Endothelial cell of umbilical vein (primary cell): ENCODE measurements around the gene RPS6KA5.
A peak's percentile ranks its signal among the peaks of the same experiment; 100 is the strongest.

ENCODE experiments used
- EZH2 ChIP-seq: IDR thresholded peaks from 2 replicates; pipeline ENCODE4 v1.6.1; 2012; ENCODE audit warnings: borderline replicate concordance, low read depth, mild to moderate bottlenecking, moderate library complexity, low read length, inconsistent platforms; ENCODE audit not compliant: severe bottlenecking
- GATA2 ChIP-seq: IDR thresholded peaks from 2 replicates; pipeline ENCODE4 v1.7.0; 2011; ENCODE audit warnings: low read depth, mild to moderate bottlenecking, moderate library complexity, mixed read lengths, low read length; ENCODE audit not compliant: insufficient read length, insufficient read depth
- JUN ChIP-seq: IDR thresholded peaks from 2 replicates; pipeline ENCODE4 v1.6.1; 2011; ENCODE audit warnings: borderline replicate concordance, low read depth; ENCODE audit not compliant: insufficient read length, insufficient read depth
- MAX ChIP-seq: IDR thresholded peaks from 2 replicates; pipeline ENCODE4 v1.6.1; 2011; ENCODE audit not compliant: insufficient read depth, insufficient read length
- MYC ChIP-seq: IDR thresholded peaks from one replicate; pipeline ENCODE4 v1.6.1; 2011; ENCODE audit warnings: mild to moderate bottlenecking, low read depth, low read length
- POLR2A ChIP-seq: IDR thresholded peaks from 2 replicates; pipeline ENCODE4 v1.6.1; 2012; ENCODE audit warnings: low read depth, mild to moderate bottlenecking, control low read depth, low read length
- POLR2AphosphoS5 ChIP-seq: IDR thresholded peaks from 2 replicates; pipeline ENCODE4 v1.6.1; 2012; ENCODE audit warnings: low read depth, mild to moderate bottlenecking, control low read depth, low read length, moderate library complexity; ENCODE audit not compliant: insufficient read depth
- TF ChIP-seq, protein P1 (sequence below), 2 donors: IDR thresholded peaks; 1 replicate in 1 of 2; 2 replicates in 1 of 2; pipeline ENCODE4 v1.5.1; 2011; ENCODE audit warnings: low read length in 2 of 2, mild to moderate bottlenecking in 2 of 2, moderate library complexity in 2 of 2, control low read depth in 1 of 2, inconsistent platforms in 1 of 2, low read depth in 1 of 2; ENCODE audit not compliant: insufficient read depth in 1 of 2; ENCODE audit errors: extremely low read depth in 1 of 2

DNA sequence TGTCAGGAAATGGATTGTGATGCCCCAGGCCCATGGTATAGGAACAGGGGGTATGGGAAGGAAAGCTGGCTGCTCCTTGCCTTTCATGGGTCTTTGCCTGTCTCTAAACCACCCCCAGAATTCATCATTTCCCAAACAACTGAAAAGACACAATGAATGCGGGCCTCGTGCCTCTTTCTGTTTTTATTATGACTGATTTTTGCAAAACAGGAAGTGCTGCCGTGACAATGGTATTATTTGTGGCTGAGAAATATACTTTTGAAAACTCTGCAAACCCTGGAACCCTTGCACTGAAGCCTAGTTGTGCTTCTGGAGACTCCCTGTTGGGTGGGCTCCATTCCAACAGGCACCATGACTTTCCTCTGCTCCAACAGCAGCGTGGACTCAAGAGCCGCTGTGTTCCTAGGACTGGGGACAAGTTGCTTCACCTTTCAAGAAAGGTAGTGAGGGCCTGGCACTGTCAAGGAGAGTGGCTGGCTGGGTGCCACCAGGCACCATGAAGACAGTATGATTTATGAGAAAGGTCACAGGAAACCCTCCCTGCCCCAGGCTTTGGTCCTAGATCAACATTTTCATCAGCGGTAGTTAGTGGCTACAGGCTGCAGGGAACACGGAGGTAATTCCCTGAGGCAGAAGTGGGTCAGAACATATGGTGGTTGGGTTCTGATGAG is 48.6 kb upstream of the RPS6KA5 start:
- TF ChIP-seq, protein P1, sequence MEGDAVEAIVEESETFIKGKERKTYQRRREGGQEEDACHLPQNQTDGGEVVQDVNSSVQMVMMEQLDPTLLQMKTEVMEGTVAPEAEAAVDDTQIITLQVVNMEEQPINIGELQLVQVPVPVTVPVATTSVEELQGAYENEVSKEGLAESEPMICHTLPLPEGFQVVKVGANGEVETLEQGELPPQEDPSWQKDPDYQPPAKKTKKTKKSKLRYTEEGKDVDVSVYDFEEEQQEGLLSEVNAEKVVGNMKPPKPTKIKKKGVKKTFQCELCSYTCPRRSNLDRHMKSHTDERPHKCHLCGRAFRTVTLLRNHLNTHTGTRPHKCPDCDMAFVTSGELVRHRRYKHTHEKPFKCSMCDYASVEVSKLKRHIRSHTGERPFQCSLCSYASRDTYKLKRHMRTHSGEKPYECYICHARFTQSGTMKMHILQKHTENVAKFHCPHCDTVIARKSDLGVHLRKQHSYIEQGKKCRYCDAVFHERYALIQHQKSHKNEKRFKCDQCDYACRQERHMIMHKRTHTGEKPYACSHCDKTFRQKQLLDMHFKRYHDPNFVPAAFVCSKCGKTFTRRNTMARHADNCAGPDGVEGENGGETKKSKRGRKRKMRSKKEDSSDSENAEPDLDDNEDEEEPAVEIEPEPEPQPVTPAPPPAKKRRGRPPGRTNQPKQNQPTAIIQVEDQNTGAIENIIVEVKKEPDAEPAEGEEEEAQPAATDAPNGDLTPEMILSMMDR (IDR thresholded peaks at IDR 0.05; ENCODE audit: extremely low read depth in 1 of 2, insufficient read depth in 1 of 2, low read depth in 1 of 2, low read length in 2 of 2), result no peak
- TF ChIP-seq POLR2AphosphoS5 (peak; percentile 76), POLR2A (no peak), EZH2 (no peak), MYC (no peak), MAX (peak; percentile 49), GATA2 (no peak), JUN (peak; percentile 57)
